Endothelial cell of umbilical vein (primary cell): ENCODE results near the gene PKD1L1. TPM values are rescaled to one million over a fixed set of nuclear protein-coding genes. Genes with fewer than 3 reads are reported as not detected.

ENCODE experiments used
- BruUV-seq: library from RNA; stranded (reverse); fragments of 400-500 nt; replicated peaks from 2 replicates; lab custom pipeline; 2021; lab: Mats Ljungman, UMichigan
- CTCF ChIA-PET: fragments of 300-600, 350-600 bp; sonication (Branson Sonifier 250); formaldehyde crosslinking; loops from one replicate; lab custom pipeline; 2021; ENCODE audit warnings: antibody characterized with exemption, inconsistent platforms; lab: Charles Lee
- POLR2A ChIA-PET: fragments of 300-600, 350-600 bp; sonication (Branson Sonifier 250); formaldehyde crosslinking; loops from one replicate; lab custom pipeline; 2021; ENCODE audit warnings: antibody characterized with exemption, inconsistent platforms; lab: Charles Lee
- DNase-seq: peaks from one replicate; pipeline ENCODE4 v3.0.0-alpha.2; 2011; ENCODE audit warnings: low read depth, low spot score
- FAIRE-seq: peaks from 2 replicates; lab custom pipeline; 2011; peaks lifted over from hg19 to GRCh38; lab: Jason Lieb, UNC
- H2AFZ ChIP-seq: 2 replicates; pipeline ENCODE4 v1.6.0; 2012; ENCODE audit warnings: low read depth, low read length, control low read depth, inconsistent platforms
- H3K27ac ChIP-seq: 2 replicates; pipeline ENCODE4 v1.5.1; 2011; ENCODE audit warnings: low read depth, mild to moderate bottlenecking, control low read depth, low read length, moderate library complexity; ENCODE audit not compliant: insufficient read depth
- H3K27me3 ChIP-seq, 2 experiments: 2 replicates each; pipeline versions ENCODE4 v1.6.0 to v1.6.1; 2011; ENCODE audit warnings: low read length in 2 of 2, mixed read lengths in 1 of 2; ENCODE audit not compliant: control insufficient read depth in 2 of 2, insufficient read depth in 2 of 2
- H3K36me3 ChIP-seq, 2 experiments: 2 replicates in 1 of 2; 3 replicates in 1 of 2; pipeline ENCODE4 v1.5.1; 2011; ENCODE audit warnings: low read length in 2 of 2, mild to moderate bottlenecking in 1 of 2, moderate library complexity in 1 of 2; ENCODE audit not compliant: control insufficient read depth in 2 of 2, insufficient read depth in 2 of 2; ENCODE audit errors: extremely low read depth in 1 of 2
- H3K4me1 ChIP-seq: 3 replicates; pipeline ENCODE4 v1.5.1; 2011; ENCODE audit warnings: mild to moderate bottlenecking, low read length; ENCODE audit not compliant: control insufficient read depth, insufficient read depth; ENCODE audit errors: extremely low read depth
- H3K4me2 ChIP-seq: 2 replicates; pipeline ENCODE4 v1.6.1; 2011; ENCODE audit warnings: low read length, control low read depth, mixed read lengths; ENCODE audit not compliant: insufficient read depth
- H3K4me3 ChIP-seq, 3 experiments: fragments of 200-600 bp in 1 of 3; sonication (generic), shearing (Covaris generic) in 1 of 3; replicated peaks in 1 of 3; 2 replicates each; pipeline ENCODE4 v1.5.1; 2011 to 2016; ENCODE audit warnings: control low read depth in 3 of 3, low read length in 3 of 3, mild to moderate bottlenecking in 2 of 3, inconsistent platforms in 1 of 3, low read depth in 1 of 3, moderate library complexity in 1 of 3; ENCODE audit not compliant: insufficient read depth in 1 of 3
- H3K79me2 ChIP-seq: 2 replicates; pipeline ENCODE4 v1.6.0; 2012; ENCODE audit warnings: low read length, inconsistent platforms; ENCODE audit not compliant: control insufficient read depth, insufficient read depth
- H3K9ac ChIP-seq: replicated peaks from 2 replicates; pipeline ENCODE3; 2011; ENCODE audit warnings: low read length, control low read depth; ENCODE audit not compliant: insufficient read depth; ENCODE audit errors: extremely low read depth
- H3K9me1 ChIP-seq: replicated peaks from 3 replicates; pipeline ENCODE4 v1.6.0; 2011; ENCODE audit warnings: mild to moderate bottlenecking, low read length; ENCODE audit not compliant: control insufficient read depth, insufficient read depth; ENCODE audit errors: extremely low read depth
- H3K9me3 ChIP-seq: replicated peaks from 2 replicates; pipeline ENCODE4 v1.5.1; 2012; ENCODE audit warnings: low read length, inconsistent platforms; ENCODE audit not compliant: control insufficient read depth, insufficient read depth
- H4K20me1 ChIP-seq: replicated peaks from 2 replicates; pipeline ENCODE3; 2011; ENCODE audit warnings: mild to moderate bottlenecking, low read length; ENCODE audit not compliant: control insufficient read depth, insufficient read depth; ENCODE audit errors: extremely low read depth
- CTCF ChIP-seq, 2 donors: IDR thresholded peaks; 1 replicate in 1 of 2; 2 replicates in 1 of 2; pipeline ENCODE4 v1.5.1; 2011; ENCODE audit warnings: low read length in 2 of 2, mild to moderate bottlenecking in 2 of 2, moderate library complexity in 2 of 2, control low read depth in 1 of 2, inconsistent platforms in 1 of 2, low read depth in 1 of 2; ENCODE audit not compliant: insufficient read depth in 1 of 2; ENCODE audit errors: extremely low read depth in 1 of 2
- EZH2 ChIP-seq: IDR thresholded peaks from 2 replicates; pipeline ENCODE4 v1.6.1; 2012; ENCODE audit warnings: borderline replicate concordance, low read depth, mild to moderate bottlenecking, moderate library complexity, low read length, inconsistent platforms; ENCODE audit not compliant: severe bottlenecking
- FOS ChIP-seq: IDR thresholded peaks from 2 replicates; pipeline ENCODE4 v1.6.1; 2011; ENCODE audit warnings: mild to moderate bottlenecking, low read length, moderate library complexity, borderline replicate concordance; ENCODE audit not compliant: insufficient read depth
- GATA2 ChIP-seq: IDR thresholded peaks from 2 replicates; pipeline ENCODE4 v1.7.0; 2011; ENCODE audit warnings: low read depth, mild to moderate bottlenecking, moderate library complexity, mixed read lengths, low read length; ENCODE audit not compliant: insufficient read length, insufficient read depth
- JUN ChIP-seq: IDR thresholded peaks from 2 replicates; pipeline ENCODE4 v1.6.1; 2011; ENCODE audit warnings: borderline replicate concordance, low read depth; ENCODE audit not compliant: insufficient read length, insufficient read depth
- MAX ChIP-seq: IDR thresholded peaks from 2 replicates; pipeline ENCODE4 v1.6.1; 2011; ENCODE audit not compliant: insufficient read depth, insufficient read length
- MYC ChIP-seq: IDR thresholded peaks from one replicate; pipeline ENCODE4 v1.6.1; 2011; ENCODE audit warnings: mild to moderate bottlenecking, low read depth, low read length
- POLR2A ChIP-seq: IDR thresholded peaks from 2 replicates; pipeline ENCODE4 v1.6.1; 2012; ENCODE audit warnings: low read depth, mild to moderate bottlenecking, control low read depth, low read length
- POLR2AphosphoS5 ChIP-seq: IDR thresholded peaks from 2 replicates; pipeline ENCODE4 v1.6.1; 2012; ENCODE audit warnings: low read depth, mild to moderate bottlenecking, control low read depth, low read length, moderate library complexity; ENCODE audit not compliant: insufficient read depth
- dilution Hi-C: fragments of 300-500 bp; cut with MboI; formaldehyde crosslinking; loops from one replicate; pipeline ENCODE4 v1.15.0; 2019; ENCODE audit warnings: low sequenced_read_pairs; ENCODE audit not compliant: extremely low pct_ligation_motif_present
- intact Hi-C: fragments of 100-400 bp; cut with micrococcal nuclease; formaldehyde crosslinking; loops from one replicate; pipeline ENCODE4 v1.10.0; 2022
- polyA plus RNA-seq, 4 experiments: library from polyadenylated mRNA; depleted of rRNA in 3 of 4; stranded (reverse) in 3 of 4; unstranded in 1 of 4; fragments of >200 nt; gene quantifications; 2 replicates each; pipeline versions ENCODE4 v1.2.1 to v1.2.3, GENCODE V29; 2011 to 2012; ENCODE audit warnings: missing spikeins in 1 of 4
- total RNA-seq: library from RNA; stranded (reverse); gene quantifications from 2 replicates; pipeline ENCODE4 v1.2.3, GENCODE V29; 2021

PKD1L1 gene
- total and polyA plus RNA-seq, 2 donors (not counting 3 experiments of a cell fraction or from before 2014, with no cell fraction given) = 4.1 to 5.9 TPM

- Histone ChIP-seq H3K79me2 (no peaks in the 10 kb centered on the region), H3K4me2 (peak overlapping the region; percentile 67), H3K9me3 (no peaks in the 10 kb centered on the region), H4K20me1 (no peaks in the 10 kb centered on the region), H3K27me3 (no peaks in the 10 kb centered on the region), H3K36me3 (no peaks in the 10 kb centered on the region), H3K27ac (peak overlapping the region; percentile 100), H3K4me1 (peaks cover 51% of the 10 kb centered on the region), H3K4me3 (no peak overlapping the region), H3K9me1 (no peaks in the 10 kb centered on the region), H2AFZ (peak overlapping the region; percentile 38), H3K9ac (peak overlapping the region; percentile 61)
- FAIRE-seq = no peak
- POLR2A ChIA-PET = interaction anchor here (1.7 kb wide), 1 partner anchor 19 kb away, joined by 3 read pairs; no protein-coding TSS in a partner anchor
- dilution Hi-C loops = no loop called here
- TF ChIP-seq MYC = no peak
- TF ChIP-seq JUN = no peak
- TF ChIP-seq POLR2A = no peak
- TF ChIP-seq POLR2AphosphoS5 = no peak
- no peak for TF ChIP-seq EZH2
- TF ChIP-seq CTCF (IDR thresholded peaks at IDR 0.05; ENCODE audit: extremely low read depth in 1 of 2, insufficient read depth in 1 of 2, low read depth in 1 of 2, low read length in 2 of 2) = no peak
- TF ChIP-seq MAX = no peak
- TF ChIP-seq FOS = no peak
- no peak for TF ChIP-seq GATA2
- intact Hi-C loops = loop anchor here (2.0 to 10.0 kb wide), 3 partner anchors 153 to 1033 kb away; partner anchors contain the start of gene UPP1
- CTCF ChIA-PET = interaction anchor here (1.0 to 2.8 kb wide), 8 partner anchors 9 to 521 kb away, joined by 3 to 17 read pairs (median 5); no protein-coding TSS in a partner anchor
- no peak for DNase-seq
- BruUV-seq = no TSS peak
Observed at GRCh38 chr7:47787249-47788069, 160.8 kb downstream of the PKD1L1 start.
